ENCODE data around the gene MAP2K7.

Gene MAP2K7

GRCh38 chr19:7860714-7861618, 42.7 kb upstream of the MAP2K7 start (continued):
- TF ChIP-seq TSHZ2 (CRISPR knock-in tag; IDR thresholded peaks at IDR 0.05), result no peak
- TF ChIP-seq ZFP3 (CRISPR knock-in tag; IDR thresholded peaks at IDR 0.05), result no peak
- no peak for TF ChIP-seq PATZ1 (CRISPR knock-in tag; IDR thresholded peaks at IDR 0.05; ENCODE audit: borderline replicate concordance)

GRCh38 chr19:7861619-7862412, 41.9 kb upstream of the MAP2K7 start:
- TF ChIP-seq PPARA (CRISPR knock-in tag; IDR thresholded peaks at IDR 0.05; ENCODE audit: borderline replicate concordance), result no peak
- TF ChIP-seq ZFP3 (CRISPR knock-in tag; IDR thresholded peaks at IDR 0.05), result no peak
- TF ChIP-seq ZNF70 (CRISPR knock-in tag; IDR thresholded peaks at IDR 0.05), result no peak
- TF ChIP-seq CSRNP3 (CRISPR knock-in tag; IDR thresholded peaks at IDR 0.05), result no peak
- TF ChIP-seq GLIS3 (CRISPR knock-in tag; IDR thresholded peaks at IDR 0.05), result no peak
- TF ChIP-seq BACH2 (CRISPR knock-in tag; IDR thresholded peaks at IDR 0.05; ENCODE audit: borderline replicate concordance), result no peak
- no peak for TF ChIP-seq TOX (CRISPR knock-in tag; IDR thresholded peaks at IDR 0.05; ENCODE audit: borderline replicate concordance)
- no peak for TF ChIP-seq ESRRG (CRISPR knock-in tag; IDR thresholded peaks at IDR 0.05)
- ATAC-seq, result peak; percentile 27

- peak; percentile 60 for ATAC-seq
- TF ChIP-seq CSRNP3 (CRISPR knock-in tag; IDR thresholded peaks at IDR 0.05) (no peak), PATZ1 (CRISPR knock-in tag; IDR thresholded peaks at IDR 0.05; ENCODE audit: borderline replicate concordance) (no peak), ARNTL (CRISPR knock-in tag; IDR thresholded peaks at IDR 0.05; ENCODE audit: borderline replicate concordance, low read depth) (no peak), CSDC2 (CRISPR knock-in tag; IDR thresholded peaks at IDR 0.05) (no peak), TCF4 (CRISPR knock-in tag; IDR thresholded peaks at IDR 0.05; ENCODE audit: borderline replicate concordance) (no peak)
These were observed 41.2 kb upstream of the MAP2K7 start for GRCh38 chr19:7862413-7862951.
